OCI-M2 (cell line): ENCODE measurements around the gene HBM.
"Not testable (repeated sequence)": the region's sequence is repeated elsewhere in the genome, so short reads cannot be mapped to it uniquely, and the experiment has no call there.

ENCODE experiments used
- DNase-seq: peaks from one replicate; lab custom pipeline; 2025; ENCODE audit not compliant: unreplicated experiment; lab: John Stamatoyannopoulos, UW

The HBM gene, protein sequence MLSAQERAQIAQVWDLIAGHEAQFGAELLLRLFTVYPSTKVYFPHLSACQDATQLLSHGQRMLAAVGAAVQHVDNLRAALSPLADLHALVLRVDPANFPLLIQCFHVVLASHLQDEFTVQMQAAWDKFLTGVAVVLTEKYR

GRCh38 chr16:165539-166374 is at the start of gene HBM:
Gene HBM, plus strand, starts transcription at chr16:165978. Its CDS starts 20 bp downstream, at chr16:165998.
- DNase-seq: no peak

DNA sequence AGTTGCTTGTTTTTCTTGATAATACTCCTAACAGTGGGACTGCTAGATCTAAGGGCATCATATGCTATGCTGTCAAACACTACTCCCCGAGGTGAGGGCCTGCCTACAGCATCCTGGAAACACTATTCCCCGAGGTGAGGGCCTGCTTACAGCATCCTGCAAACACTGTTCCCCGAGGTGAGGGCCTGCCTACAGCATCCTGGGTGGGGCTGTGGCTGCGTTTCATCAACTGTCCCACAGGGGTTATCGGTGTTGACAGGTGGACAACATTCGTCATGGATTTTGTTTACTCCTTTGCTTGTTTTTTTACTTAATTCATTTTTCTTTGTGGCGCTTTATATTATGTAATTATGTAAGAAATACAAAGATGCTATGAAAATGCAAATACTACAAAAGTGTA is 49.8 kb upstream of the HBM start:
- DNase-seq: no peak

DNA sequence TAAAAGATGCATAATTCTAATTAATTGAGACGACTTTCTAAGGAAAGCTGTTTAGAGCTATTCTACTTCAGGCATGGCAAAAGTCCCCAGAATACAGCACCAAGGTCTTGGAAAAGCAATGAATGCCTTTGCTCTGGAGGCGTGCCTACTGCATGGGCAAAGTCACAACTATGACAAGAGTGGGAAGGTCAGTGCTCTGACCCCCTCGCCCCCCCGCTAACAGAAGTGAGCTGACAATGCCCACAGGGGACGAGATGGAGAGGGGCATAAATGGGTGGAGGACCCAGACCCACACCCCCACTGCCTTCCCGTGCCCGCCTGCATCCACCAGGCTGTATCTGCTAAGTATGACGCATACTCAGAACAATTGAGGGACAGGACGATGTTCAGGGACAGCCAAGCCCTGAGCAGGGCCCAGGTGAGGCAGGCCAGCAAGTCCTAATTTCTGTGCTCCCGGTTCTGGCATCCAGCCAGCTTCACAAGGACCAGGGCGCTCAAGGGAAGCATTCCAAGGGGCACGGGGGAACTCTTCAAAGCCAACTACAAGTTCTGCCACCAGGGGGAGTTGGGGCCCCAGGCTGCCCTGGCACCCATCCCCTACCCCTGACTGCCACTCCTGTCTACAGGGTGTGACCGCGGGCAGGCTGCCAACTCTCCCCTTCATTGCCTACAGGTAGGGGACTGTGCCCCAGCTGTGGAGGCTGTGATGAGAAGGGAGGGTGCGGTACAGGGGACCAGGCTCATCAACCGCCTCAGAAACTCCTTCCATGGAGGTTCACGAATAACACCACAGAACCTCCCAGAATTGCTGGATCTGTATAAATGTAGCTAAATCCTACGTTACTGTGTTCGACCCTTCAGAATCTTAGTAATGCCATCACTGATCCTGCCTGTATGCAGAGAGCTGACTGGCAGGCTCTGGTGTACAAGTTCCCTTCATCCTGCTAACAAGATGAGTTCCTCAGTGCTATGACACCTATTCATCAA is 48.1 kb upstream of the HBM start:
- no peak for DNase-seq

DNA sequence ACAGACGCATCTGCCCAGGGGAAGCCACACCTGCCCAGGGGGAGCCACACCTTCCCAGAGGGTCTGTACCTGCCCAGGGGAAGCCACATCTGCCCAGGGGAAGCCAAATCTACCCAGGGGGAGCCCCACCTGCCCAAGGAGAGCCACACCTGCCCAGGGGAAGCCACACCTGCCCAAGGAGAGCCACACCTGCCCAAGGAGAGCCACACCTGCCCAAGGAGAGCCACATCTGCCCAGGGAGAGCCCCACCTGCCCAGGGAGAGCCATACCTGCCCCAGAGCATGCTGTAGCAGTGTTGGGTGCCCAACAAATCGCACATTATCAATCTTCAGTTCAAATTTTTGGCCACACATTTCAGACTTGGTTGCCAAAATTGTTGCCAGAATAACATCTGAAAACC is 46.9 kb upstream of the HBM start:
- DNase-seq: no peak

- DNase-seq: no peak
These were observed 46.5 kb upstream of the HBM start for GRCh38 chr16:119295-119694.

DNA sequence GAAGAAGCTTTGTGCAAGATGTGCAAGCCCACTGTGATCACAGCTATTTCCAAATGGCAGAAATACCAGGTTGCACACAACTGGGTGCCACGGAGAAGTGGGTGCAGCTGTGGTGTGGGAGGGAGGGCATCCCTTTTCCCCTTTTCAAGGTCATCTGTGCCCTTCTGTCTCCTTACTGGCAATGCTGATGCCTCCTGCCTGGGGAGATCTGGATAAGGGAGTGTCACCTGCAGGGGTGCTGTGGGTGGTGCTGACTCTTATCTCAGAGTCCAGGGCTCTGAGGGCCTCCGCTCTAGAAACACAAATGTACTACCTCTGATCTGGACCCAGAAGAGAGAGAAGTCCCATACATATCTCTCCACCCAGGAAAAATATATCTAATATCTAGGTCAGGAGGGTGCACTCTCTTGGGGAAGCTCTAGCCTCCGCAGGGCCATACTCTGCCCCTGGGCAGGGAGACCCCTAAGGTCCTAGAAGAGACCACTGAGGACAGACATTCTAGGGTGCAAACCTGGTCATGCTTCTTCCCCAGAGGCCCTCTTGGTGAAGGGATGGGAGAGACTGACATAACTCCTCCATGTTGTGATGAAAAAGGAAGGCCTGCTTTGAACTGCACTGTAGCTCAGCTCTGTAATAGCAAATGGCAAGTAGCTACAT is 45.8 kb upstream of the HBM start:
- DNase-seq: no peak

DNA sequence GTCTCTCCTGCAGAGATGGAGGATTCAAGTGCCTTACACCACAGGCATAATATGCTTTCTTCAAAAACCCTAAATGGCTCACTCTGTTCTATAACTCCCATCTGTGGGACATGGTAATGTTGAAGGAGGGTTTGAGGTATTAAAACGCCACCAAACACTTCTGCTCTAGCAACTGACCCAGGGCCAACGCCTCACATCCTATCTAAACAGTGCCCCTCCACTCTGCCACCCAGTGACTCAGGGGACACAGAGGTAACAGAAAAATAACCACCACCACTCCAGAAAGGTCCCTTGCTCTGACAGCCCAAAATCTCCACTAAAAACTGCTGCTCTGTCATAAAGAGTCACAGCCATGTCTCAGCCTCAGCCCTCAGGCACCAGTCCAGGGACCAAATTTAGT is 45.0 kb upstream of the HBM start:
- DNase-seq: no peak

DNA sequence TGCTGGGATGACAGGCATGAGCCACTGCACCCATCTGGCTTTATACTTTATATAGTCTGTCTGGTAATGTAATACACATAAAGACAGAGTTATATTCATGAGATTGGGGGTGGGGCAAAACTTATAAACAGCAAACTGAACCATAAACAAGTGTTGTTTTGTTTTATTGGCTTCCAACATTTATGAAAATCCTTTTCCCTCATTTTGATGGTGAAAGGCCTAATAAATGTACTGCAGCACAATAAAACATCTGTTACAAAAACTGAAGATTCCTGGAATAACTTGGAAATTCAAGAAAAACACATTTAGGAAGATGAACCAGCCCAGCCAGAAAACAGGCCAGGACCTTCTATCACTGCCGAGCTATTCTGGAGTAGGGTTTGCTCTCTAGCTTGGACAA is 43.4 kb upstream of the HBM start:
- DNase-seq: no peak

DNA sequence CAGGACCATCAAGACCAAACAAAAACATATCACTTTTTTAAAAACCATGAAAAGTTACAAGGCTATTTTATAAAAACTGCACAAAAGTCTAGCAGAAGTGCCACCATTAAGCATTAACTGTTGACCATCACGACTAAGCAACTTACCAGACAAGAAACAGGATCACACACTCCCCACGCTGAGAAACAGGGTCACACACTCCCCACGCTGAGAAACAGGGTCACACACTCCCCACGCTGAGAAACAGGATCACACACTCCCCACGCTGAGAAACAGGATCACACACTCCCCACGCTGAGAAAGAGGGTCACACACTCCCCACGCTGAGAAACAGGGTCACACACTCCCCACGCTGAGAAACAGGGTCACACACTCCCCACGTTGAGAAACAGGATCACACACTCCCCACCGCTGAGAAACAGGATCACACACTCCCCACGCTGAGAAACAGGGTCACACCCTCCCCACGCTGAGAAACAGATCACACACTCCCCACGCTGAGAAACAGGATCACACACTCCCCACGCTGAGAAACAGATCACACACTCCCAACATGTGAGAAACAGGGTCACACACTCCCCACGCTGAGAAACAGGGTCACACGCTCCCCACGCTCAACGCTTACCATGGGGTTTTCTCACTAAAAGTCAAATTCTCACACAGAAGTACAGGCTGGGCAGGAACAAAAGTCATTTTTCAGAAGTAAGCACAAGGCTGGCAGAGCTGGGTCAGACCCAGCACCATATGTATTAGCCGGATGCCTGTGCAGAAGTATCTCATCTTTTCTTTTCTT is 42.0 kb upstream of the HBM start:
- not testable (repeated sequence) for DNase-seq

GRCh38 chr16:125011-125410 is 40.8 kb upstream of the HBM start:
- DNase-seq: no peak

DNA sequence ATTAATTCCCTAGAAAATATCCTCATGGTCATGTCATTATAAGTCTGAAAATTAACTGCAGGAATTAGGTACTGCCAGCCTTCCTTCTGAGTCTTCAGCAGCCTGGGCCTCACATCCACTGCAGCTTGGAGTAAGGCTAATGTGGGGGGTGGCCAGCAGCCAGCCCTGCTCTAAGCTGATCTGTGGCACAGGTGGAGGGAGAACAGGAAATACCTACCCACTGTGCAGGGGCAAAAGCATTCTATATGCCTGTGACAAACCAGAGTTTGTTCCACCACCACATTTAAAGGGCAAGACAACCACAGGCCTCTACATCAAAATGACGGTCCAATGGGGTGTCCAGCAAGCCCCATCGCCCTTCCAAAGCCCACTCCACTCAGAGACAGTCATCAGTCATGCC is 36.7 kb upstream of the HBM start:
- DNase-seq: no peak

GRCh38 chr16:130533-131173 is 35.1 kb upstream of the HBM start:
- DNase-seq: no peak

GRCh38 chr16:132120-132519 is 33.7 kb upstream of the HBM start:
- DNase-seq: no peak

DNA sequence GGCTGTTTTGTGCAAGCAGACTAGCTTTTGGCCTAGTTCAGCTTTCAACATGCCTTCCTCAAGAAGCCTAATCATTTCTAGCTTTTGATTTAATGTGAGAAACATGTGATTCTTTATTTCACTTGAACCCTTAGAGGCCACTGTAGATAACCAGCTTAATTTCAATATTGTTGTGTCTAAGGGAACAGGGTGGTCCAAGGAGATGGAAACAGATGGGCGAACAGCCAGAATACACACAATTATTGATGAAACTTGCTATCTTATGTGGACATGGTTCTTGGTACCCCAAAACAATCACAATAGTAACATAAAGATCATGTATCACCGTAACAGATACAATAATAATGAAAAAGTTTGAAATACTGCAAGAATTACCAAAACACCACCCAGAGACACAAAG is 32.1 kb upstream of the HBM start:
- no peak for DNase-seq

GRCh38 chr16:138049-138417 is 27.7 kb upstream of the HBM start:
- no peak for DNase-seq

DNA sequence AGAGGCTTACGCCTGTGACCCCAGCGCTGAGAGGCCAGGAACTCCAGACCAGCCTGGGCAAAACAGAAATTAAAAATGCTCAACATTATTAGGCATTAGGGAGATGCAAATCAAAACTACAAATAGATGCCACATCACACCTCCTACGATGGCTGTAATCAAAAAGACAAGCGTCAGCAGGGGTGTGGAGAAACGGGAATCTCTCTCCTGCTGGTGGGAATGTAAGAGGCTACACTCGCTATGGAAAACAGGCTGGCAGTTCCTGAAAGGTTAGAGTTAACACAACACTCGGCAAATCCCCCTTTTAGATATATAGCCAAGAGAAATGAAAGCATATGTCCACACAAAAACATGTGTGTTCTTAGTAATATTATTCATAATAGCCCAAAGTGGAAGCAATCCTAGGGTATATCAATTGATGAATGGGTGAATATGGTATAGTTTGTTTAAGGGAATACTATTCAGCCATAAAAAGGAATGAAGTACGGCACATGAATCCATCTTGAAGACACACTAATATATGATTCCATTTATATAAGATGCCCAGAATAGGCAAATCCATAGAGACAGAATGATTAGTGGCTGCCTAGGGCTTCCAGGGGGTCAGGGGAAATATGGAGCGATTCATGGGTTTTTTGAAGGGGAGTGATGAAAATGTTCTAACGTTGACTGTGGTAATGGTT is 25.5 kb upstream of the HBM start:
- DNase-seq: no peak

- no peak for DNase-seq
These were observed 23.3 kb upstream of the HBM start for GRCh38 chr16:142405-142967.

DNA sequence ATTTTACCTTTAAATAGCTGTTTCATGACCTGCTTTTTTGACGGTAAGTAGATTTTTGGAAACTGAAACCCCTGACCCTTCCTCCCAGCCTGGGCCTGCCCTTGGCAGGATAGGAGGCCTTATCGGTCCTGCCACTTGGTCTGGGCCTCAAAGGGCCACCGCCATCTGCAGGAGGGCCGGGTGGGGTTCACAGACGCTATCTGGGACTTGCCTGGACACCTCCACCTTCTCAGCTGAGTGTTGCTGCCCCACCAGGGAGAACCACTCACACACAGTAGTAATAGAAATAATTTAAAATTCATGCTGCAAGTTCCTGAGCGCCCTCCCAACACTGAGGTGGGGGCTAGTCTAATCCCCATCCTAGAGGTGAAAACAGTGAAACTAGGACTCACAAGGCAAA is 22.7 kb upstream of the HBM start:
- DNase-seq: no peak

DNA sequence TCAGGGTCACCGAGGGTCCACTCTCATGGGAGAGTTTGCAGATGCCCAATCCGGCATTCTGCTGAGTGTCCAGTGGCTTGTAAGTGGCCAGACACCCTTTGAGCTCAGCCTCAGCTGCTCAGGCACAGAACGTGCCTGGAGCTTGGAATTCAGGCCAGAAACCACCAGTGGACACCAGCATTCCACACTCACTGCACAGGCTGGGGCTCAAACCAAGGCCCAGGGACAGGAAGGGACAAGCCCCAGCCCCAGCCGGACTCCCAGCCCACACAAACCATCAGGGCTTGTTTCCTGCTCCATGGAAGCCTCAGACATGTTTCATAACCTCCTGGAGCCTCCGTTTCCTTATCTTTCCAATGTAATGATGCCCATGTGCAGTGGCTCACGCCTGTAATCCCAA is 22.3 kb upstream of the HBM start:
- DNase-seq: no peak
